Adrenal gland (tissue), 5 donors: Measurements from ENCODE around the gene SGO2.

ENCODE experiments used
- CTCF ChIP-seq, 6 experiments: fragments of 450-650 bp in 4 of 6; fragments of 200-600 bp in 2 of 6; sonication (generic) in 1 of 6; IDR thresholded peaks; 1 replicate in 5 of 6; 2 replicates in 1 of 6; pipeline versions ENCODE4 v1.5.1 to v1.8.0; 2016 to 2021; ENCODE audit warnings: antibody characterized with exemption in 6 of 6, mild to moderate bottlenecking in 2 of 6, moderate library complexity in 1 of 6
- POLR2A ChIP-seq, 2 donors: fragments of 450-650 bp; IDR thresholded peaks; one replicate each; pipeline ENCODE4 v1.6.1; 2017; ENCODE audit warnings: antibody characterized with exemption in 2 of 2, mild to moderate bottlenecking in 2 of 2, moderate library complexity in 1 of 2
- donor health status: DM: no; HTN: no; CAD: no.

DNA sequence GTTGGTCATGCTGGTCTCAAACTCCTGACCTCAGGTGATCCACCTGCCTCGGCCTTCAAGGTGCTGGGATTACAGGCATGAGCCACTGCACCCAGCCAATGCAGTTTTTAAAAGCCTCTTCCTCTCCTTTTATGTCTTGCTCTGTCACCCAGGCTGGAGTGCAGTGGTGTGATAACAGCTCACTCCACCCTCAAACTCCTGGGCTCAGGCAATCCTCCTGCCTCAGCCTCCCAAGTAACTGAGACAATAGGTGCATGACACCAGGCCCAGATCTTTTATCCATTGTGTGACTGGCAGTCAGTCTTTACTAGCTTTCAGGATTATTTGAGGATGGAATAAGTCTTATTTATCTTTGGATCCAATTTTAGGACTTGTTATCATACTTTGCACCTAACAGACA lies 29.3 kb upstream of the SGO2 start:
- TF ChIP-seq CTCF (IDR thresholded peaks at IDR 0.05) (no peak), POLR2A (IDR thresholded peaks at IDR 0.05) (no peak)
